HEK293 (cell line): ENCODE measurements around the gene DACH2.

Source experiments
- CTCF ChIA-PET: fragments of 350-600 bp; formaldehyde crosslinking; extraction: SDS; loops from one replicate; lab custom pipeline; 2021; ENCODE audit warnings: antibody characterized with exemption; lab: Yijun Ruan, JAX
- POLR2A ChIA-PET: fragments of 300-600 bp; formaldehyde crosslinking; extraction: SDS; loops from one replicate; lab custom pipeline; 2020; ENCODE audit warnings: antibody characterized with exemption, inconsistent platforms; lab: Yijun Ruan, JAX
- H3K27ac ChIP-seq: fragments of 200-500 bp; sonication (Bioruptor generic); 2 replicates; pipeline ENCODE4 v1.5.1; 2014; ENCODE audit warnings: low read depth, low read length, control low read depth, inconsistent platforms; ENCODE audit errors: extremely low read depth
- H3K36me3 ChIP-seq, 2 experiments: fragments of 200-500 bp in 1 of 2; sonication (Bioruptor generic) in 1 of 2; 1 replicate in 1 of 2; 2 replicates in 1 of 2; pipeline ENCODE4 v1.5.1; 2014 to 2017; ENCODE audit warnings: inconsistent platforms in 2 of 2, low read length in 2 of 2; ENCODE audit not compliant: control insufficient read depth in 2 of 2, insufficient read depth in 1 of 2
- H3K4me1 ChIP-seq: fragments of 200-500 bp; sonication (Bioruptor generic); 2 replicates; pipeline ENCODE4 v1.5.1; 2014; ENCODE audit warnings: mild to moderate bottlenecking, low read length, inconsistent platforms; ENCODE audit not compliant: control insufficient read depth, insufficient read depth
- H3K4me3 ChIP-seq: 2 replicates; pipeline ENCODE4 v1.5.1; 2011; ENCODE audit warnings: low read depth, mild to moderate bottlenecking, control low read depth, low read length, moderate library complexity
- H3K9me3 ChIP-seq: fragments of 200-500 bp; sonication (Bioruptor generic); 2 replicates; pipeline ENCODE4 v1.5.1; 2014; ENCODE audit warnings: low read depth, low read length, inconsistent platforms; ENCODE audit not compliant: control insufficient read depth, insufficient read depth
- ATF2 ChIP-seq: fragments of 450-650 bp; formaldehyde crosslinking; IDR thresholded peaks from 2 replicates; pipeline ENCODE4 v1.5.1; 2016; ENCODE audit warnings: missing biosample characterization, missing genetic modification characterization, low read depth
- HOXA7 ChIP-seq: sonication (generic); formaldehyde crosslinking; IDR thresholded peaks from 2 replicates; pipeline ENCODE4 v1.8.1; 2022; ENCODE audit warnings: missing genetic modification reagents, borderline replicate concordance
- KLF7 ChIP-seq: fragments of 450-650 bp; formaldehyde crosslinking; IDR thresholded peaks from 2 replicates; pipeline ENCODE4 v1.5.1; 2016; ENCODE audit warnings: missing biosample characterization, missing genetic modification characterization, borderline replicate concordance
- MEIS1 ChIP-seq: sonication (generic); formaldehyde crosslinking; IDR thresholded peaks from 2 replicates; pipeline ENCODE4 v1.8.1; 2022; ENCODE audit warnings: missing genetic modification reagents, mild to moderate bottlenecking, borderline replicate concordance
- OVOL3 ChIP-seq: fragments of 450-650 bp; formaldehyde crosslinking; IDR thresholded peaks from 2 replicates; pipeline ENCODE4 v1.5.1; 2016; ENCODE audit warnings: missing biosample characterization, missing genetic modification characterization
- SETDB1 ChIP-seq: IDR thresholded peaks from one replicate; pipeline ENCODE4 v1.6.1; 2017; ENCODE audit warnings: mild to moderate bottlenecking, low read length, moderate library complexity, mixed read lengths; ENCODE audit not compliant: insufficient read length
- TRIM28 ChIP-seq: IDR thresholded peaks from 2 replicates; pipeline ENCODE4 v1.6.1; 2011; ENCODE audit warnings: low read length, control low read depth, borderline replicate concordance
- ZNF146 ChIP-seq: fragments of 450-650 bp; formaldehyde crosslinking; IDR thresholded peaks from 2 replicates; pipeline ENCODE4 v1.5.1; 2016; ENCODE audit warnings: missing biosample characterization, missing genetic modification characterization
- ZNF211 ChIP-seq: fragments of 450-650 bp; formaldehyde crosslinking; IDR thresholded peaks from 2 replicates; pipeline ENCODE4 v1.5.1; 2016; ENCODE audit warnings: low read depth, missing biosample characterization, missing genetic modification characterization
- ZNF585B ChIP-seq: fragments of 450-650 bp; formaldehyde crosslinking; IDR thresholded peaks from 2 replicates; pipeline ENCODE4 v1.5.1; 2016; ENCODE audit warnings: missing biosample characterization, missing genetic modification characterization
- ZNF621 ChIP-seq: fragments of 450-650 bp; formaldehyde crosslinking; IDR thresholded peaks from 2 replicates; pipeline ENCODE4 v1.5.1; 2017; ENCODE audit warnings: missing biosample characterization, missing genetic modification characterization
- ZSCAN4 ChIP-seq: fragments of 450-650 bp; formaldehyde crosslinking; IDR thresholded peaks from 2 replicates; pipeline ENCODE4 v1.5.1; 2017; ENCODE audit warnings: missing biosample characterization, missing genetic modification characterization
- TF ChIP-seq, protein P1 (sequence below): fragments of 450-650 bp; IDR thresholded peaks from 2 replicates; pipeline ENCODE4 v1.5.1; 2018; ENCODE audit warnings: missing biosample characterization, mild to moderate bottlenecking, missing genetic modification characterization
- TF ChIP-seq, protein P2 (sequence below): fragments of 450-650 bp; formaldehyde crosslinking; IDR thresholded peaks from 2 replicates; pipeline ENCODE4 v1.5.1; 2016; ENCODE audit warnings: missing biosample characterization, missing genetic modification characterization, low read depth
- TF ChIP-seq, protein P3 (sequence below): fragments of 450-650 bp; formaldehyde crosslinking; IDR thresholded peaks from 2 replicates; pipeline ENCODE4 v1.5.1; 2016; ENCODE audit warnings: missing biosample characterization, missing genetic modification characterization
- TF ChIP-seq, protein P4 (sequence below): fragments of 450-650 bp; formaldehyde crosslinking; IDR thresholded peaks from 2 replicates; pipeline ENCODE4 v1.5.1; 2016; ENCODE audit warnings: missing biosample characterization, missing genetic modification characterization

Gene DACH2

DNA sequence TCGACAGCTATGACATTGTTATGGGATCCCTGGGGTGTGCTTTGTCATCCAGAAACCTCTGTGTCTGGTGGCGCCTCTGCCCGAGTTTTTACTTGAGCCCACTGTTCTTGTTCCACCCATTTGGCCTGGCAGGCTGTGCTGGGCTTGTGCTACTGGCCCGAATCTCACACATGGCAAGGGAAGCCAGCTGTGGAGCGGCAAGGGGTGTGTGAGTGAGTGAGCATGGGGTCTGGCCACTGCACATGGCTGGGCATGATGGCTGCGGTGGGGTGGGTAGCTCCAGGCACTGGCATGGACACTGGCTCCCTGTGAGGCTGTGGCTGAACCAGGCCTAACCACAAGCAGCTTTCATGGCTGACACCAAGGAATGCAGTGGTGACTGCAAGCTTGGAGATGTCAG lies 89.2 kb downstream of the DACH2 start:
- no peaks in the 10 kb centered on the region for H3K4me1 ChIP-seq
- POLR2A ChIA-PET: no interaction called here
- no peaks in the 10 kb centered on the region for H3K36me3 ChIP-seq
- H3K9me3 ChIP-seq: peaks cover 2% of the 10 kb centered on the region
- H3K4me3 ChIP-seq: no peak overlapping the region
- no peak overlapping the region for H3K27ac ChIP-seq
- CTCF ChIA-PET: interaction anchor here (0.9 kb wide), 1 partner anchor 104 kb away, joined by 3 read pairs; no protein-coding TSS in a partner anchor
- TF ChIP-seq, protein P1, sequence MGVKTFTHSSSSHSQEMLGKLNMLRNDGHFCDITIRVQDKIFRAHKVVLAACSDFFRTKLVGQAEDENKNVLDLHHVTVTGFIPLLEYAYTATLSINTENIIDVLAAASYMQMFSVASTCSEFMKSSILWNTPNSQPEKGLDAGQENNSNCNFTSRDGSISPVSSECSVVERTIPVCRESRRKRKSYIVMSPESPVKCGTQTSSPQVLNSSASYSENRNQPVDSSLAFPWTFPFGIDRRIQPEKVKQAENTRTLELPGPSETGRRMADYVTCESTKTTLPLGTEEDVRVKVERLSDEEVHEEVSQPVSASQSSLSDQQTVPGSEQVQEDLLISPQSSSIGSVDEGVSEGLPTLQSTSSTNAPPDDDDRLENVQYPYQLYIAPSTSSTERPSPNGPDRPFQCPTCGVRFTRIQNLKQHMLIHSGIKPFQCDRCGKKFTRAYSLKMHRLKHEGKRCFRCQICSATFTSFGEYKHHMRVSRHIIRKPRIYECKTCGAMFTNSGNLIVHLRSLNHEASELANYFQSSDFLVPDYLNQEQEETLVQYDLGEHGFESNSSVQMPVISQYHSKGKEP (tag by site-specific recombination): no peak
- TF ChIP-seq, protein P2, sequence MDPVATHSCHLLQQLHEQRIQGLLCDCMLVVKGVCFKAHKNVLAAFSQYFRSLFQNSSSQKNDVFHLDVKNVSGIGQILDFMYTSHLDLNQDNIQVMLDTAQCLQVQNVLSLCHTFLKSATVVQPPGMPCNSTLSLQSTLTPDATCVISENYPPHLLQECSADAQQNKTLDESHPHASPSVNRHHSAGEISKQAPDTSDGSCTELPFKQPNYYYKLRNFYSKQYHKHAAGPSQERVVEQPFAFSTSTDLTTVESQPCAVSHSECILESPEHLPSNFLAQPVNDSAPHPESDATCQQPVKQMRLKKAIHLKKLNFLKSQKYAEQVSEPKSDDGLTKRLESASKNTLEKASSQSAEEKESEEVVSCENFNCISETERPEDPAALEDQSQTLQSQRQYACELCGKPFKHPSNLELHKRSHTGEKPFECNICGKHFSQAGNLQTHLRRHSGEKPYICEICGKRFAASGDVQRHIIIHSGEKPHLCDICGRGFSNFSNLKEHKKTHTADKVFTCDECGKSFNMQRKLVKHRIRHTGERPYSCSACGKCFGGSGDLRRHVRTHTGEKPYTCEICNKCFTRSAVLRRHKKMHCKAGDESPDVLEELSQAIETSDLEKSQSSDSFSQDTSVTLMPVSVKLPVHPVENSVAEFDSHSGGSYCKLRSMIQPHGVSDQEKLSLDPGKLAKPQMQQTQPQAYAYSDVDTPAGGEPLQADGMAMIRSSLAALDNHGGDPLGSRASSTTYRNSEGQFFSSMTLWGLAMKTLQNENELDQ (tag by site-specific recombination): no peak
- TF ChIP-seq ZSCAN4 (tag by site-specific recombination) (no peak), ZNF146 (tag by site-specific recombination) (no peak), ZNF211 (tag by site-specific recombination) (no peak), OVOL3 (tag by site-specific recombination) (no peak), ZNF621 (tag by site-specific recombination) (no peak), KLF7 (tag by site-specific recombination) (no peak)
- TF ChIP-seq, protein P3, sequence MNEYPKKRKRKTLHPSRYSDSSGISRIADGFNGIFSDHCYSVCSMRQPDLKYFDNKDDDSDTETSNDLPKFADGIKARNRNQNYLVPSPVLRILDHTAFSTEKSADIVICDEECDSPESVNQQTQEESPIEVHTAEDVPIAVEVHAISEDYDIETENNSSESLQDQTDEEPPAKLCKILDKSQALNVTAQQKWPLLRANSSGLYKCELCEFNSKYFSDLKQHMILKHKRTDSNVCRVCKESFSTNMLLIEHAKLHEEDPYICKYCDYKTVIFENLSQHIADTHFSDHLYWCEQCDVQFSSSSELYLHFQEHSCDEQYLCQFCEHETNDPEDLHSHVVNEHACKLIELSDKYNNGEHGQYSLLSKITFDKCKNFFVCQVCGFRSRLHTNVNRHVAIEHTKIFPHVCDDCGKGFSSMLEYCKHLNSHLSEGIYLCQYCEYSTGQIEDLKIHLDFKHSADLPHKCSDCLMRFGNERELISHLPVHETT (tag by site-specific recombination): no peak

DNA sequence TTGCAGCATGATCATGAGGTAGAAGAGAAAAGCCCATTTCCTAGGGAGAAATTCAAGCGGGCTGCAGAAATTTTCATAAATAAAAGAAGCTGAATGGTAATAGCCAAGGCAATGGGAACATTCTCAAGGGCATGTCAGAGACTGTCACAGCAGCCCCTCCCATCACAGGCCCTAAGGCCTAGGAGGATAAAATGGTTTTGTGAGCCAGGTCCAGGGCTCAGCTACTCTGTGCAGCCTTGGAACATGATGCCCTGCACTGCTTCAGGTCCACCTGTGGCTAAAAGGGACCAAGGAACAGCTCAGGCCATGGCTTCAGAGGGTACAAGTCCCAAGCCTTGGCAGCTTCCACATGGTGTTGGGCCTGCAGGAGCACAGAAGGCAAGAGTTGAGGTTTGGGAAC lies 93.3 kb downstream of the DACH2 start:
- Histone ChIP-seq H3K9me3 (peaks cover 2% of the 10 kb centered on the region), H3K4me3 (no peak overlapping the region), H3K27ac (no peak overlapping the region), H3K4me1 (no peaks in the 10 kb centered on the region), H3K36me3 (no peaks in the 10 kb centered on the region)
- ChIA-PET CTCF (interaction anchor here (0.6 kb wide), 1 partner anchor 371 kb away, joined by 3 read pairs; no protein-coding TSS in a partner anchor), POLR2A (no interaction called here)
- TF ChIP-seq ZNF585B (tag by site-specific recombination): peak; percentile 90
- no peak for TF ChIP-seq MEIS1 (CRISPR knock-in tag)
- TF ChIP-seq, protein P4, sequence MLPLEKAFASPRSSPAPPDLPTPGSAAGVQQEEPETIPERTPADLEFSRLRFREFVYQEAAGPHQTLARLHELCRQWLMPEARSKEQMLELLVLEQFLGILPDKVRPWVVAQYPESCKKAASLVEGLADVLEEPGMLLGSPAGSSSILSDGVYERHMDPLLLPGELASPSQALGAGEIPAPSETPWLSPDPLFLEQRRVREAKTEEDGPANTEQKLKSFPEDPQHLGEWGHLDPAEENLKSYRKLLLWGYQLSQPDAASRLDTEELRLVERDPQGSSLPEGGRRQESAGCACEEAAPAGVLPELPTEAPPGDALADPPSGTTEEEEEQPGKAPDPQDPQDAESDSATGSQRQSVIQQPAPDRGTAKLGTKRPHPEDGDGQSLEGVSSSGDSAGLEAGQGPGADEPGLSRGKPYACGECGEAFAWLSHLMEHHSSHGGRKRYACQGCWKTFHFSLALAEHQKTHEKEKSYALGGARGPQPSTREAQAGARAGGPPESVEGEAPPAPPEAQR (tag by site-specific recombination): no peak
- TF ChIP-seq TRIM28: peak; percentile 51; the same call in 1 of the 2 replicates
- peak; percentile 19 for TF ChIP-seq SETDB1
- TF ChIP-seq ATF2 (tag by site-specific recombination): no peak
- TF ChIP-seq HOXA7: no peak
